ENCODE data around the gene RAB25. TPM values are rescaled to one million over a fixed set of nuclear protein-coding genes. Genes with fewer than 3 reads are reported as not detected.
A peak's percentile ranks its signal among the peaks of the same experiment; 100 is the strongest.

RAB25 gene
- total RNA-seq, 1 experiment from 2014 or later = not detected

GRCh38 chr1:156065212-156065611 is 4.3 kb downstream of the RAB25 start:
- Histone ChIP-seq H3K36me3 (ENCODE audit: control insufficient read depth, insufficient read depth, low read length) (peaks cover 2% of the 10 kb centered on the region; the same call in 1 of the 2 replicates), H3K27ac (ENCODE audit: low read length) (no peak overlapping the region), H3K9me3 (ENCODE audit: control insufficient read depth, insufficient read depth, low read depth, low read length) (no peaks in the 10 kb centered on the region), H3K4me1 (ENCODE audit: control insufficient read depth, insufficient read depth, low read length) (no peaks in the 10 kb centered on the region), H3K27me3 (ENCODE audit: control insufficient read depth, insufficient read depth, low read length) (no peaks in the 10 kb centered on the region), H3K4me3 (ENCODE audit: low read depth in 2 of 2, low read length in 2 of 2) (no peak overlapping the region)
- ATAC-seq (no peak), DNase-seq (ENCODE audit: low read depth, low spot score) (no peak)
- POLR2A ChIA-PET = no interaction called here
- in situ Hi-C loops (cut with HindIII; ENCODE audit: low pct_unique_long_range_greater_than_20kb, low sequenced_read_pairs) = no loop called here
- no TSS peak for BruUV-seq (replicated peaks)
- CTCF ChIA-PET = interaction anchor here (1.5 kb wide), 1 partner anchor 39 kb away, joined by 8 read pairs; no protein-coding TSS in a partner anchor
- TF ChIP-seq CTCF (IDR thresholded peaks at IDR 0.05) = no peak
- TF ChIP-seq SIN3A (IDR thresholded peaks at IDR 0.05; ENCODE audit: borderline replicate concordance, insufficient read depth, low read depth, low read length) = no peak
- TF ChIP-seq REST (IDR thresholded peaks at IDR 0.05; ENCODE audit: insufficient read depth in 1 of 2, low read depth in 2 of 2, low read length in 1 of 2) = no peak
- no peak for TF ChIP-seq TCF7L2 (IDR thresholded peaks at IDR 0.05; ENCODE audit: low read depth, low read length)
- no peak for TF ChIP-seq POLR2AphosphoS5 (IDR thresholded peaks at IDR 0.05; ENCODE audit: low read depth, low read length)
- intact Hi-C loops (cut with micrococcal nuclease; ENCODE audit: unreplicated experiment) = no loop called here

GRCh38 chr1:156065871-156066270 is 4.9 kb downstream of the RAB25 start:
- Histone ChIP-seq H3K9me3 (ENCODE audit: control insufficient read depth, insufficient read depth, low read depth, low read length) (no peaks in the 10 kb centered on the region), H3K27me3 (ENCODE audit: control insufficient read depth, insufficient read depth, low read length) (no peaks in the 10 kb centered on the region), H3K36me3 (ENCODE audit: control insufficient read depth, insufficient read depth, low read length) (peaks cover 2% of the 10 kb centered on the region; the same call in 1 of the 2 replicates), H3K27ac (ENCODE audit: low read length) (no peak overlapping the region), H3K4me3 (ENCODE audit: low read depth in 2 of 2, low read length in 2 of 2) (no peak overlapping the region), H3K4me1 (ENCODE audit: control insufficient read depth, insufficient read depth, low read length) (no peaks in the 10 kb centered on the region)
- DNase-seq (ENCODE audit: low read depth, low spot score) (no peak), ATAC-seq (peak; percentile 23; the same call in 1 of the 2 replicates)
- TF ChIP-seq SIN3A (IDR thresholded peaks at IDR 0.05; ENCODE audit: borderline replicate concordance, insufficient read depth, low read depth, low read length) = no peak
- TF ChIP-seq REST (IDR thresholded peaks at IDR 0.05; ENCODE audit: insufficient read depth in 1 of 2, low read depth in 2 of 2, low read length in 1 of 2) = no peak
- TF ChIP-seq CTCF (IDR thresholded peaks at IDR 0.05) = no peak
- no peak for TF ChIP-seq POLR2AphosphoS5 (IDR thresholded peaks at IDR 0.05; ENCODE audit: low read depth, low read length)
- TF ChIP-seq TCF7L2 (IDR thresholded peaks at IDR 0.05; ENCODE audit: low read depth, low read length) = no peak
- intact Hi-C loops (cut with micrococcal nuclease; ENCODE audit: unreplicated experiment) = no loop called here
- CTCF ChIA-PET = interaction anchor here (1.1 to 1.5 kb wide), 4 partner anchors 8 to 131 kb away, joined by 3 to 14 read pairs (median 6); no protein-coding TSS in a partner anchor
- POLR2A ChIA-PET = interaction anchor here (0.5 to 0.6 kb wide), 2 partner anchors 66 to 131 kb away, joined by 3 to 12 read pairs; no protein-coding TSS in a partner anchor
- no TSS peak for BruUV-seq (replicated peaks)
- in situ Hi-C loops (cut with HindIII; ENCODE audit: low pct_unique_long_range_greater_than_20kb, low sequenced_read_pairs) = no loop called here
